Fibroblast of lung (primary cell): ENCODE measurements around the gene LRCH3. TPM values are rescaled to one million over a fixed set of nuclear protein-coding genes. Genes with fewer than 3 reads are reported as not detected.

Experiments
- DNase-seq, 2 donors: peaks; one replicate each; pipeline versions ENCODE4 v3.0.0 to v3.0.0-alpha.2; 2010; ENCODE audit warnings: low read depth in 2 of 2
- H2AFZ ChIP-seq: 2 replicates; pipeline ENCODE4 v1.5.1; 2012; ENCODE audit warnings: low read length, control low read depth, inconsistent platforms
- H3K27ac ChIP-seq: 2 replicates; pipeline ENCODE4 v1.5.1; 2011; ENCODE audit warnings: low read length, control low read depth; ENCODE audit not compliant: insufficient read depth
- H3K27me3 ChIP-seq: 2 replicates; pipeline ENCODE4 v1.5.1; 2011; ENCODE audit warnings: mild to moderate bottlenecking, low read length; ENCODE audit not compliant: control insufficient read depth, insufficient read depth
- H3K36me3 ChIP-seq: 2 replicates; pipeline ENCODE4 v1.5.1; 2011; ENCODE audit warnings: low read length; ENCODE audit not compliant: control insufficient read depth, insufficient read depth
- H3K4me1 ChIP-seq: 2 replicates; pipeline ENCODE4 v1.5.1; 2011; ENCODE audit warnings: low read length; ENCODE audit not compliant: control insufficient read depth, insufficient read depth; ENCODE audit errors: extremely low read depth
- H3K4me2 ChIP-seq: 2 replicates; pipeline ENCODE4 v1.5.1; 2011; ENCODE audit warnings: low read length, control low read depth; ENCODE audit not compliant: insufficient read depth; ENCODE audit errors: extremely low read depth
- H3K4me3 ChIP-seq, 4 experiments: fragments of 200-600 bp in 1 of 4; sonication (generic) in 1 of 4; replicated peaks in 1 of 4; 2 replicates each; pipeline ENCODE4 v1.5.1; 2011 to 2016; ENCODE audit warnings: low read length in 4 of 4, low read depth in 3 of 4, mild to moderate bottlenecking in 3 of 4, control low read depth in 2 of 4, inconsistent platforms in 1 of 4, mixed read lengths in 1 of 4; ENCODE audit not compliant: insufficient read depth in 1 of 4; ENCODE audit errors: control extremely low read depth in 1 of 4
- H3K79me2 ChIP-seq: 2 replicates; pipeline ENCODE4 v1.5.1; 2012; ENCODE audit warnings: mild to moderate bottlenecking, low read length, inconsistent platforms; ENCODE audit not compliant: control insufficient read depth, insufficient read depth
- H3K9ac ChIP-seq: 2 replicates; pipeline ENCODE4 v1.5.1; 2011; ENCODE audit warnings: mild to moderate bottlenecking, low read length, control low read depth; ENCODE audit not compliant: insufficient read depth
- H3K9me3 ChIP-seq: 2 replicates; pipeline ENCODE4 v1.5.1; 2012; ENCODE audit warnings: low read depth, low read length; ENCODE audit not compliant: control insufficient read depth, insufficient read depth
- H4K20me1 ChIP-seq: 2 replicates; pipeline ENCODE4 v1.5.1; 2011; ENCODE audit warnings: low read length; ENCODE audit not compliant: control insufficient read depth, insufficient read depth; ENCODE audit errors: extremely low read depth
- CTCF ChIP-seq, 2 donors: IDR thresholded peaks in 1 of 2; conservative IDR thresholded peaks in 1 of 2; 1 replicate in 1 of 2; 2 replicates in 1 of 2; pipeline ENCODE4 v1.5.1; 2011 to 2012; ENCODE audit warnings: low read length in 2 of 2, control low read depth in 1 of 2, inconsistent platforms in 1 of 2, low read depth in 1 of 2, mild to moderate bottlenecking in 1 of 2
- EZH2 ChIP-seq: IDR thresholded peaks from 2 replicates; pipeline ENCODE4 v1.5.1; 2012; ENCODE audit warnings: low read length, control low read depth, mild to moderate bottlenecking; ENCODE audit errors: missing control alignments
- polyA plus RNA-seq, 2 donors: library from polyadenylated mRNA; depleted of rRNA in 1 of 2; stranded (reverse) in 1 of 2; unstranded in 1 of 2; fragments of >200 nt; gene quantifications; 2 replicates each; pipeline ENCODE4 v1.2.1, GENCODE V29; 2011 to 2012; ENCODE audit warnings: missing spikeins in 1 of 2
- total RNA-seq: library from RNA; depleted of rRNA; stranded (reverse); fragments of >200 nt; gene quantifications from 2 replicates; pipeline ENCODE4 v1.2.1, GENCODE V29; 2014

LRCH3 gene
- total and polyA plus RNA-seq, 2 donors (not counting 1 experiment from before 2014, with no cell fraction given): 42.9 to 87.2 TPM

GRCh38 chr3:197880491-197881269 lies 89.6 kb downstream of the LRCH3 start:
- Histone ChIP-seq H3K27me3 (no peaks in the 10 kb centered on the region), H3K27ac (no peak overlapping the region), H3K36me3 (peaks cover 4% of the 10 kb centered on the region), H3K9ac (no peak overlapping the region), H2AFZ (no peak overlapping the region), H4K20me1 (no peaks in the 10 kb centered on the region), H3K79me2 (no peaks in the 10 kb centered on the region), H3K9me3 (no peaks in the 10 kb centered on the region), H3K4me2 (no peak overlapping the region), H3K4me1 (no peaks in the 10 kb centered on the region), H3K4me3 (no peak overlapping the region)
- TF ChIP-seq CTCF (conservative IDR thresholded peaks at IDR 0.05 in 1 of 2, IDR thresholded peaks at IDR 0.05 in 1 of 2; ENCODE audit: low read depth in 1 of 2, low read length in 2 of 2) (no peak), EZH2 (no peak)
- no peak for DNase-seq

GRCh38 chr3:197881270-197881969 lies 90.4 kb downstream of the LRCH3 start:
- no peak for DNase-seq
- Histone ChIP-seq H3K27me3 (no peaks in the 10 kb centered on the region), H3K4me2 (no peak overlapping the region), H3K27ac (no peak overlapping the region), H3K79me2 (no peaks in the 10 kb centered on the region), H3K9me3 (no peaks in the 10 kb centered on the region), H4K20me1 (no peaks in the 10 kb centered on the region), H3K36me3 (peaks cover 4% of the 10 kb centered on the region), H2AFZ (no peak overlapping the region), H3K4me3 (no peak overlapping the region), H3K9ac (no peak overlapping the region), H3K4me1 (no peaks in the 10 kb centered on the region)
- TF ChIP-seq EZH2: no peak
- TF ChIP-seq CTCF (conservative IDR thresholded peaks at IDR 0.05 in 1 of 2, IDR thresholded peaks at IDR 0.05 in 1 of 2; ENCODE audit: low read depth in 1 of 2, low read length in 2 of 2): no peak

GRCh38 chr3:197881970-197882338 lies 90.9 kb downstream of the LRCH3 start:
- no peak for DNase-seq
- Histone ChIP-seq H3K4me3 (no peak overlapping the region), H3K27ac (no peak overlapping the region), H3K27me3 (no peaks in the 10 kb centered on the region), H3K36me3 (peaks cover 4% of the 10 kb centered on the region), H3K4me2 (no peak overlapping the region), H3K9ac (no peak overlapping the region), H3K79me2 (no peaks in the 10 kb centered on the region), H2AFZ (no peak overlapping the region), H3K4me1 (no peaks in the 10 kb centered on the region), H3K9me3 (no peaks in the 10 kb centered on the region), H4K20me1 (no peaks in the 10 kb centered on the region)
- TF ChIP-seq EZH2 (no peak), CTCF (conservative IDR thresholded peaks at IDR 0.05 in 1 of 2, IDR thresholded peaks at IDR 0.05 in 1 of 2; ENCODE audit: low read depth in 1 of 2, low read length in 2 of 2) (no peak)
